NCI-H2227 (cell line): Measurements from ENCODE around the gene MYO10.
"Not testable (repeated sequence)": the region's sequence is repeated elsewhere in the genome, so short reads cannot be mapped to it uniquely, and the experiment has no call there.

Experiments
- DNase-seq: peaks from one replicate; lab custom pipeline; 2025; ENCODE audit not compliant: unreplicated experiment; lab: John Stamatoyannopoulos, UW

Gene MYO10

GRCh38 chr5:16866273-16866672 lies 69.8 kb downstream of the MYO10 start:
- no peak for DNase-seq

GRCh38 chr5:16865151-16865550 lies 70.9 kb downstream of the MYO10 start:
- no peak for DNase-seq

GRCh38 chr5:16864631-16865131 lies 71.4 kb downstream of the MYO10 start:
- DNase-seq: no peak

GRCh38 chr5:16863469-16863946 lies 72.6 kb downstream of the MYO10 start:
- no peak for DNase-seq

- no peak for DNase-seq
Observed at GRCh38 chr5:16862777-16863176, 73.3 kb downstream of the MYO10 start.

- no peak for DNase-seq
Observed at GRCh38 chr5:16859346-16859745, 76.7 kb downstream of the MYO10 start.

- DNase-seq: no peak
Observed at GRCh38 chr5:16858151-16858550, 77.9 kb downstream of the MYO10 start.

- no peak for DNase-seq
Observed at GRCh38 chr5:16857635-16858034, 78.5 kb downstream of the MYO10 start.

GRCh38 chr5:16856531-16856930 lies 79.6 kb downstream of the MYO10 start:
- DNase-seq: no peak

- no peak for DNase-seq
Observed at GRCh38 chr5:16855898-16856297, 80.2 kb downstream of the MYO10 start.

- DNase-seq: no peak
Observed at GRCh38 chr5:16855485-16855884, 80.6 kb downstream of the MYO10 start.

- no peak for DNase-seq
Observed at GRCh38 chr5:16854351-16854750, 81.7 kb downstream of the MYO10 start.

GRCh38 chr5:16853518-16853917 lies 82.6 kb downstream of the MYO10 start:
- DNase-seq: no peak

- DNase-seq: no peak
Observed at GRCh38 chr5:16852251-16853005, 83.7 kb downstream of the MYO10 start.

GRCh38 chr5:16849775-16850174 lies 86.3 kb downstream of the MYO10 start:
- DNase-seq: no peak

- DNase-seq: no peak
Observed at GRCh38 chr5:16849181-16849580, 86.9 kb downstream of the MYO10 start.

GRCh38 chr5:16844952-16845351 lies 91.1 kb downstream of the MYO10 start:
- DNase-seq: no peak

GRCh38 chr5:16842896-16843295 lies 93.2 kb downstream of the MYO10 start:
- DNase-seq: no peak

GRCh38 chr5:16841416-16841815 lies 94.7 kb downstream of the MYO10 start:
- DNase-seq: no peak

GRCh38 chr5:16837305-16837704 lies 98.8 kb downstream of the MYO10 start:
- no peak for DNase-seq

GRCh38 chr5:16834029-16834428 lies 102.1 kb downstream of the MYO10 start:
- no peak for DNase-seq

- DNase-seq: not testable (repeated sequence)
Observed at GRCh38 chr5:16831326-16831725, 104.8 kb downstream of the MYO10 start.

GRCh38 chr5:16827755-16828154 lies 108.3 kb downstream of the MYO10 start:
- no peak for DNase-seq
